HepG2 (cell line): ENCODE data around the gene ZNF618. TPM values are rescaled to one million over a fixed set of nuclear protein-coding genes. Genes with fewer than 3 reads are reported as not detected.

Experiments
- BATF2 ChIP-seq: sonication (generic); formaldehyde crosslinking; IDR thresholded peaks from 2 replicates; pipeline ENCODE4 v1.8.0; 2022; ENCODE audit warnings: mild to moderate bottlenecking, missing genetic modification reagents, moderate library complexity
- CHD2 ChIP-seq: IDR thresholded peaks from 2 replicates; pipeline ENCODE4 v1.6.1; 2011; ENCODE audit warnings: low read depth, low read length, improper control_type of control experiment
- ELF3 ChIP-seq: IDR thresholded peaks from 2 replicates; pipeline ENCODE4 v1.6.1; 2016; ENCODE audit warnings: missing genetic modification reagents, missing compliant biosample characterization
- GFI1 ChIP-seq: sonication (generic); formaldehyde crosslinking; IDR thresholded peaks from 2 replicates; pipeline ENCODE4 v1.5.0; 2020; ENCODE audit warnings: missing genetic modification reagents, mild to moderate bottlenecking, borderline replicate concordance
- HNRNPL ChIP-seq: fragments of 200-400 bp; formaldehyde crosslinking; IDR thresholded peaks from 2 replicates; pipeline ENCODE4 v1.6.1; 2017; ENCODE audit warnings: mild to moderate bottlenecking, low read depth, low read length
- JUN ChIP-seq: sonication (generic); formaldehyde crosslinking; IDR thresholded peaks from 2 replicates; pipeline ENCODE4 v1.4.0; 2020; ENCODE audit warnings: mild to moderate bottlenecking, missing genetic modification reagents
- MTA1 ChIP-seq: sonication (generic); formaldehyde crosslinking; IDR thresholded peaks from 2 replicates; pipeline ENCODE4 v1.4.0; 2020; ENCODE audit warnings: missing genetic modification reagents, mild to moderate bottlenecking, borderline replicate concordance
- NFRKB ChIP-seq: fragments of 450-650 bp; IDR thresholded peaks from 2 replicates; pipeline ENCODE4 v1.6.1; 2017
- PTBP1 ChIP-seq: fragments of 200-400 bp; formaldehyde crosslinking; IDR thresholded peaks from 2 replicates; pipeline ENCODE4 v1.6.1; 2018; ENCODE audit warnings: low read length, low read depth; ENCODE audit not compliant: poor library complexity, severe bottlenecking
- SETDB1 ChIP-seq: sonication (generic); formaldehyde crosslinking; IDR thresholded peaks from 2 replicates; pipeline ENCODE4 v1.5.1; 2020; ENCODE audit warnings: missing genetic modification reagents, mild to moderate bottlenecking, borderline replicate concordance
- SOX13 ChIP-seq, 3 experiments: fragments of 450-650 bp in 1 of 3; sonication (generic) in 1 of 3; formaldehyde crosslinking in 1 of 3; IDR thresholded peaks in 2 of 3; conservative IDR thresholded peaks in 1 of 3; 2 replicates each; pipeline versions ENCODE4 v1.5.0 to v1.6.1; 2016 to 2020; ENCODE audit warnings: antibody characterized with exemption in 1 of 3, mild to moderate bottlenecking in 1 of 3, missing compliant biosample characterization in 1 of 3, missing genetic modification reagents in 1 of 3, moderate library complexity in 1 of 3
- SOX6 ChIP-seq, 2 experiments: fragments of 450-650 bp in 1 of 2; sonication (generic) in 1 of 2; formaldehyde crosslinking in 1 of 2; IDR thresholded peaks; 2 replicates each; pipeline versions ENCODE4 v1.4.0 to v1.6.1; 2017 to 2020; ENCODE audit warnings: antibody characterized with exemption in 1 of 2, mild to moderate bottlenecking in 1 of 2, missing genetic modification reagents in 1 of 2
- TP53 ChIP-seq: sonication (generic); formaldehyde crosslinking; conservative IDR thresholded peaks from 2 replicates; pipeline ENCODE4 v1.4.0; 2020; ENCODE audit warnings: missing genetic modification reagents
- TRAFD1 ChIP-seq: sonication (generic); formaldehyde crosslinking; IDR thresholded peaks from 2 replicates; pipeline ENCODE4 v1.5.1; 2020; ENCODE audit warnings: missing genetic modification reagents, mild to moderate bottlenecking, borderline replicate concordance
- ZNF160 ChIP-seq: sonication (generic); formaldehyde crosslinking; IDR thresholded peaks from 2 replicates; pipeline ENCODE4 v1.8.0; 2022; ENCODE audit warnings: mild to moderate bottlenecking, inconsistent platforms, missing genetic modification reagents
- ZNF17 ChIP-seq: sonication (generic); formaldehyde crosslinking; IDR thresholded peaks from 2 replicates; pipeline ENCODE4 v1.5.0; 2020; ENCODE audit warnings: mild to moderate bottlenecking, missing genetic modification reagents
- ZNF224 ChIP-seq: sonication (generic); formaldehyde crosslinking; IDR thresholded peaks from 2 replicates; pipeline ENCODE4 v1.5.0; 2020; ENCODE audit warnings: mild to moderate bottlenecking, missing genetic modification reagents
- ZNF558 ChIP-seq: sonication (generic); formaldehyde crosslinking; IDR thresholded peaks from 2 replicates; pipeline ENCODE4 v1.9.0; 2022; ENCODE audit warnings: mild to moderate bottlenecking, missing genetic modification reagents, borderline replicate concordance
- ZNF749 ChIP-seq: sonication (generic); formaldehyde crosslinking; IDR thresholded peaks from 2 replicates; pipeline ENCODE4 v1.8.0; 2022; ENCODE audit warnings: mild to moderate bottlenecking, missing genetic modification reagents, moderate library complexity, borderline replicate concordance
- ZNF761 ChIP-seq: sonication (generic); formaldehyde crosslinking; conservative IDR thresholded peaks from 2 replicates; pipeline ENCODE4 v1.4.0; 2020; ENCODE audit warnings: mild to moderate bottlenecking, missing genetic modification reagents
- ZNF850 ChIP-seq: sonication (generic); formaldehyde crosslinking; conservative IDR thresholded peaks from 2 replicates; pipeline ENCODE4 v1.9.0; 2021; ENCODE audit warnings: mild to moderate bottlenecking, missing genetic modification reagents
- ZSCAN25 ChIP-seq: sonication (generic); formaldehyde crosslinking; IDR thresholded peaks from 2 replicates; pipeline ENCODE4 v1.8.0; 2022; ENCODE audit warnings: mild to moderate bottlenecking, missing genetic modification reagents
- ZSCAN29 ChIP-seq: sonication (generic); formaldehyde crosslinking; conservative IDR thresholded peaks from 2 replicates; pipeline ENCODE4 v1.4.0; 2020; ENCODE audit warnings: mild to moderate bottlenecking, missing genetic modification reagents
- polyA plus RNA-seq, 8 experiments: library from polyadenylated mRNA; depleted of rRNA in 3 of 8; stranded (reverse) in 7 of 8; unstranded in 1 of 8; fragments of >200 nt; fragmentation: Illumina TruSeq in 4 of 8; extraction: Trizol in 4 of 8; gene quantifications; 2 replicates each; pipeline versions ENCODE4 v1.2.1 to v1.2.3, GENCODE V29; 2011 to 2016; ENCODE audit warnings: low read depth in 4 of 8, missing spikeins in 1 of 8, mixed read lengths in 1 of 8; ENCODE audit not compliant: insufficient read depth in 1 of 8
- total RNA-seq, 5 experiments: library from RNA; depleted of rRNA; stranded (reverse); fragments of >200 nt; fragmentation: Illumina TruSeq; extraction: Trizol; gene quantifications; 2 replicates each; pipeline ENCODE4 v1.2.3, GENCODE V29; 2016; ENCODE audit warnings: low read depth in 1 of 5
- TF ChIP-seq, protein P1 (sequence below): sonication (generic); formaldehyde crosslinking; IDR thresholded peaks from 2 replicates; pipeline ENCODE4 v1.5.1; 2020; ENCODE audit warnings: mild to moderate bottlenecking, missing genetic modification reagents, borderline replicate concordance

ZNF618 gene
- total and polyA plus RNA-seq, 2 of the 13 experiments (the other 11 are each of a cell fraction or from before 2014, with no cell fraction given): 0.07 TPM

- TF ChIP-seq JUN (peak; percentile 35; the same call in 1 of the 2 replicates), ZNF749 (CRISPR knock-in tag) (no peak), BATF2 (no peak), ZSCAN25 (CRISPR knock-in tag) (peak; percentile 94), SOX6 (IDR thresholded peaks at IDR 0.05) (no peak), SOX6 (CRISPR knock-in tag; IDR thresholded peaks at IDR 0.05) (peak; percentile 82), SETDB1 (CRISPR knock-in tag) (no peak), ZNF761 (CRISPR knock-in tag) (peak; percentile 66), SOX13 (IDR thresholded peaks at IDR 0.05) (peak; percentile 66; the same call in 1 of the 2 replicates), SOX13 (CRISPR knock-in tag; conservative IDR thresholded peaks at IDR 0.05 in 1 of 2, IDR thresholded peaks at IDR 0.05 in 1 of 2) (peak in 1 of 2 experiments; percentile 78; a peak in 2 of 4 replicates), ZNF850 (CRISPR knock-in tag) (no peak), GFI1 (CRISPR knock-in tag) (peak; percentile 95), PTBP1 (peak; percentile 73), HNRNPL (no peak), ZNF160 (no peak), CHD2 (no peak), NFRKB (no peak), ZNF224 (CRISPR knock-in tag) (peak; percentile 83; the same call in 1 of the 2 replicates), ELF3 (CRISPR knock-in tag) (no peak; the same call in 1 of the 2 replicates), MTA1 (CRISPR knock-in tag) (peak; percentile 89), ZSCAN29 (CRISPR knock-in tag) (peak; percentile 23; the same call in 1 of the 2 replicates), TP53 (CRISPR knock-in tag) (no peak), ZNF17 (CRISPR knock-in tag) (no peak), ZNF558 (no peak), TRAFD1 (CRISPR knock-in tag) (no peak)
- TF ChIP-seq, protein P1, sequence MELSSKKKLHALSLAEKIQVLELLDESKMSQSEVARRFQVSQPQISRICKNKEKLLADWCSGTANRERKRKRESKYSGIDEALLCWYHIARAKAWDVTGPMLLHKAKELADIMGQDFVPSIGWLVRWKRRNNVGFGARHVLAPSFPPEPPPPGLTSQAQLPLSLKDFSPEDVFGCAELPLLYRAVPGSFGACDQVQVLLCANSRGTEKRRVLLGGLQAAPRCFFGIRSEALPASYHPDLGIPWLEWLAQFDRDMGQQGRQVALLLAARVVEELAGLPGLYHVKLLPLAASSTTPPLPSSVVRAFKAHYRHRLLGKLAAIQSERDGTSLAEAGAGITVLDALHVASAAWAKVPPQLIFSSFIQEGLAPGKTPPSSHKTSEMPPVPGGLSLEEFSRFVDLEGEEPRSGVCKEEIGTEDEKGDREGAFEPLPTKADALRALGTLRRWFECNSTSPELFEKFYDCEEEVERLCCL (CRISPR knock-in tag): no peak
These were observed 204.8 kb downstream of the ZNF618 start (continued) for GRCh38 chr9:114080773-114081440.
